Stimulated activated CD8-positive, alpha-beta memory T cell treated with anti-CD3 and anti-CD28 coated beads, Interleukin-7, amount 100 ng/mL, for 4 hours (primary cell): ENCODE results near the gene MYL5.
"Not testable (repeated sequence)": the region's sequence is repeated elsewhere in the genome, so short reads cannot be mapped to it uniquely, and the experiment has no call there.

Experiments
- DNase-seq, 2 donors: peaks; one replicate each; pipeline ENCODE4 v3.0.0-alpha.2; 2020; ENCODE audit warnings: low read depth in 2 of 2

Gene MYL5

DNA sequence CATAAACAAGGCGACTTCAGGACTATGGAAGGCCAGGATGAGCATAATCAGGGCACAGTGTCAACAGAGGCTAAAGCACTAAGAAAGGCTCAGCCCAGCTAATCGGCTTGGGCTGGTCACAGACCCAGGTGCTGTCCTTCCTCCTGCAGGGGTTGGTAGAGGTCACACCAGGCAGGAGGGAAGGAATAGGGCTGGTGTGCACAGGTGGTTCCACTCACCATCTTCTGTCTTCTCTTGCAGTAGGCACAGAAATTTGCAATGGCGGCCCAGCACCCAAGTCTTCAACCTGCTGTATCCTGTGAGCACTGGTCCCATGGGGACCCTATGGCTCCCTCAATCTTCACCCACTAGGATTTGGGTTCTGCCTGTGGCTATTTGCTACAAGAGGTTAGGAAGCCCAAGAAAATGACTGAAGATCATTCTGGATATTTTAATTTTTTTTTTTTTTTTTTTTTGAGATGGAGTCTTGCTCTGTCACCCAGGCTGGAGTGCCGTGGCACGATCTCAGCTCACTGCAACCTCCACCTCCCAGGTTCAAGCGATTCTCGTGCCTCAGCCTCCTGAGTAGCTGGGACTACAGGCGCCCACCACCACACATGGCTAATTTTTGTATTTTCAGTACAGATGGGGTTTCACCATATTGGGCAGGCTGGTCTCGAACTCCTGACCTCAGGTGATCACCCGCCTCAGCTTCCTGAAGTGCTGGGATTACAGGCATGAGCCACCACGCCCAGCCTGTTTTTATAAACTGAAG lies 4.4 kb upstream of the MYL5 start:
- DNase-seq: not testable (repeated sequence)

DNA sequence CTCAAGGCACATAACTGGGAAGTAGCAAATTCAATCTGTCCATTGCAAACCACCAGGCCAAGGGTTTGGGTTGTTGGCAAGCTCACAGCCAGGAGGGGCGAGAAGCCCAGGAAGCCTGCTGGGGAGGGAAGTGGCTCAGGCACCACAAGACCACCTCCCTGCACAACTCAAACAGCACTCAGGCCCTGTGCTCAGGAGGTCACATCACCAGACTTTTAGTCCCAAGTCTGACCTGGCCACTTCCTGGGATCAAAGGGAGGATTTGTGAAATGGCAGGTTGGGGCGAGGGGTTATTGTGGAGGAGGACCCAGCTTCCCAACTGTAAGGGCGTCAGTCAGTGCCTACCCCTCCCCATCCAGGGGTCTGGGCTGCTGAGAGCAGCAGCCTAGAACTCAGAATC lies 2.6 kb upstream of the MYL5 start:
- no peak for DNase-seq

DNA sequence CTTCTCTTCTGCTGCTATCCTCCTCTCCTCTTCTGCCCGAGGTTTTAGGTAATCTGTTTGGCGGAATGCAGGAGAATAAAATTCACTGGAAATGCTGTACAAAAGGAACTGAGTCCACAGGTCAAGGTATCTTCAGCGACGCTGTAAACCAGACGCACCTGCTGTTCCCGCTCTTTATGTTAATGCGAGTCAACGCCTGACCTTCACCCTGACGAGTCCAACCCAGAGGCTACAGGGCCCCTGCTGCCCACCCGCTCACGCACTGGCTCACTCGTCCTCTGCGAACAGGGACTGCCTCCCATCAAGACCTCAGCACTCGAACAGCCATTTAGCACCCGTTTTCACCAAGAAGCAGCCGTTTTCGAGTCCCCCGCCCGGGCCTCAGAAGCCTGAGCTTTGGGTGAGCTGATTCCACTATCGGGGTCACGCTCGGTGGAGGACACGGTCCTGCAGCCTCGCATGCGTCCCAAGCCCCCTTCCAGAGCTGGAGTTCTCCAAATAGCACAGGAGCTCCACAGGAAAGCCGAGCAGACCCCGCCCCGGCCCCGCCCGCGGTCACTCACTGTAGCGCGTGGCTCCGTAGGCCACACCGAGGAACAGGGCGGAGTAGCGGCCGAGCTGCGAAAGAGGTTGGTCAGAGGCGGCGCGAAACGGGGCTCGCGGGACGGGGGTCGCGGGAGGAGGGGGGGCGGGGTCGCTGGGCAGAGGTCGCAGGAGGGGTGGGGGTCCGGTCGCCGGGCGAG lies 822 bp upstream of the MYL5 start:
- DNase-seq: no peak

DNA sequence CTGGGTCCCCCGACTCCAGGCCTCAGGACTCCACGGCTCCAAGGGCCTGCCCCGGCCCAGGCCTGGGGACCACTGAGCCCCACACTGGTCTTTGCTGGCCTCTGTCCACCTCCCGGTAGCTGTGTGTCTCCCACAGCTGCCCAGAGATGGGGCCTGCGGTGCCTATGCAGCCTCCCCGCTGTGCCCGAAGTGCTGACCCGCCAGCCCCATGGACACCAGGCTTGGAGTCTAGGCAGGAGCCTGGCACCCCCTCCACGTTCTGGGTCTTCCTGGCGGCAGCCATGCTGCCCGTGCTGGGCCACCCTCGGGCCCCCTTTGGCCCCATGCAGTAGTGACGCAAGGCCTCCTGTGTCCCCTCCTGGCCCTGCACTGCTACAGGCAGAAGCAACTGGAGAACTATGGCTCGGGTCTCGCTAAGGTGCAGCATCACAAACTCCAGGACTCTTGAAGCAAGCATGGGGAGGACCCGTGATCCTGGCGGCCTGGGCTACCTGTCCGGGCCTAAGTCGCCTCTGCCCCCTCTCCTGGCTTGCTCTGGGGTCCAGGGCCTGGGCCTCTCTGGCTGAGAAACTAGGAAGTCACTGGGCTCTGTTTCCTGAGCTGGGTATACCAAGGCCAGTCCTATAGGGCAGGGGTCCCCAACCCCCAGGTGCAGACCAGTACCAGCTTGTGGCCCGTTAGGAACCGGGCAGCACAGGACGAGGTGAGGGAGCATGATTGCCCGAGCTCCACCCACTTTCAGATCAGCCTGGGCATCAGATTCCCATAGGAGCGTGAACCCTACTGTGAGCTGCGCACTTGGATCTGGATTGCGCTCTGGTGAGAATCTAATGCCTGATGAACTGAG lies 917 bp downstream of the MYL5 start:
- no peak for DNase-seq

DNA sequence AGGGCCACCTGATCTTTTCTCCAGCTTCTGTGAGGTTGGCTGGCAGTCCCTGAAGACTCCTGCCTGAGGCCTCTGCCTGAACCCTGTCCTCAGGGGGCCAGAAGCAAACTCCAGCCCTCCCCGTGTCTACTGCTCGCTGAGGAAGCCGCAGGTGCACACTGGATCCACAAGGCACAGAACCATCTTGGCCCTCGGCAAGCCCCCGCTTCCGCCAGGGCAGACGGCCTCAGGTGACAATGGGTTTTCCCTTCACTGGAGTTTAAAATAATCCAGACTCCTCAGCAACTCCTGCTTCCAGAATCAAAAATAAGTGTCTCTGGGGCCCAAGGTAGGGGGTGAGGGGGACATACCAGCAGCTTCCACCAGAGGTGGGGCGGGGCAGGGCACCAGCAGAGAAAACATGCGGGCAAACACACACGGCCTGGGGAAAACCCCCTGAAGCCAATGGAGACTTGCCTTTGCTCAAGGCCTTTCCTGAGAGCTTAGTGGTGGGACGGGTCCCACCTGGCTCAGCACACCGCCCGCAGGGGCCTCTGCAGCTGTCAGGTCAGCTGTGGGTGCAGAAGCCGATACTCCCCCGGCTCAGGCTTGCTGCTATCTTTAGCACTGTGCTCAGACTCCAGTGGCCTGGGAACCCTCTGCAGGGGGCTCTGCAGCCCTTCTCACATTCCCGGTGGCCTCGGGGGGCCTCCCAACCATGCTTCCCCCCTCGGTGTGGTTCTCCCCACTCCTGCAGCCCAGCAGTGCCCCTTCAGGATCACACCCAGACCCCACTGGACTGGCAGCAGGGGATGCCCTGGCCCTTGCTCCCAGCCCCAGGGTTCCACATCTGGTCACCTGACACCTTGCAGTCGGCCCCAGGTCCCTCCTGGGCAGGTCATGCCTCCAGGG lies 1.9 kb downstream of the MYL5 start:
- DNase-seq: no peak

DNA sequence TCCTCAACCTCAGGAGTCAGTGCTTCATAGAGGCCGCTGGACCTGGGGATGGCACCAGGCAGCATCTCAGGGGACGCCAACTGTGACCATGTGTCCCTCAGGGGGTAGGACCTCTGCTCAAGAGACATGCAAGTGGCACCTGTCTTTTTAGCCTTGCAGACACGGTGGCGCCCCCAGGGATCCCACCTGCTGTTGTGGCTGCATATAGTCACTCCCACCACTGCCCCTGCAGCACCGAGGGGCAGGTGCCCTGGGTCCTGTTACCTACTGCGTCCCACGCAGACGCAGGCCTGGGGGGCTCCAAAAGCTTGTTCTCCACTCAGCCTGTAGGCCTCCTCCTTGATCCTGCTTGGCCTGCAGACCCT lies 2.5 kb downstream of the MYL5 start:
- DNase-seq: no peak

DNA sequence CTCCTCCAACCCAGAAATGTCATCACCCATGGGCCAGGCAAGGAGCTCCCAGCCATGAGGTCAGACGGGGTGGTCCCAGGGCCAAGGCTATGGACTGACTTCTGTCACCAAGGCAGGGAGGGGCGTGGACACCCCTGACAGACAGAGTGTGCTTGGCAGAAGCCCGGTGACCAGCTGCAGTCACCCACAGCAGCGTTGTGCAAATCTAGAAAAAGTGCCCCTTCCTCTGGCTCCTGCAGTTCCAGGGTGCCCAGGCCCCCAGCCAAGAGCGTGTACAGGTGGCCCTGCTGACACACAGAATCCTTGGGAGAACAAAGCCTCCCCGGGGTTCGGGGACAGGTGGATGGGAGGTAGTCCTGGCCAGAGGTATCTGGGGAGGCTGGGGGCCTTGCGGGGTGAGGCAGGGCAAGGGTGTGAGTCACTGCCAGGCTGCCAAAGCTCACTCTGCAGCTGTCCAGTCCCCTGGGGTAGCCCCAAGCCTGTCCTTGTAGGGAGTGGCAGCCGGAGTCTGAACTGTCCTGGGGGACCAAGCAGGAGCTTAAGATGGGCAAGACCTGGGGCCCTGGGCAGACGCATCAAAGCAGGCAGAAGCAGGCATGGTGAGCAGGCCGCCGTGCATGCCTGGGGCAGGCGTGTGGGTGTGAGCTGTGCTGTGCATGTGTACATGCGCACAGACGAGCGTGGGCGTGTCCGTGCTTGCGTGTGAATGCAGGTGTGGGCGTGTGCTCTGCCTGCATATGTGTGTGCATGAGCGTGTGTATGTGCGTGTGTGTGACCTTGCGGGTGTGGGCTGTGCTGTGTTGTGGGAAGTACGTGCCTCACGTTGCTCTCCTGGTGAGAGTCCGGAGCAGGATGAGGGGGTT lies 3.3 kb downstream of the MYL5 start:
- no peak for DNase-seq

DNA sequence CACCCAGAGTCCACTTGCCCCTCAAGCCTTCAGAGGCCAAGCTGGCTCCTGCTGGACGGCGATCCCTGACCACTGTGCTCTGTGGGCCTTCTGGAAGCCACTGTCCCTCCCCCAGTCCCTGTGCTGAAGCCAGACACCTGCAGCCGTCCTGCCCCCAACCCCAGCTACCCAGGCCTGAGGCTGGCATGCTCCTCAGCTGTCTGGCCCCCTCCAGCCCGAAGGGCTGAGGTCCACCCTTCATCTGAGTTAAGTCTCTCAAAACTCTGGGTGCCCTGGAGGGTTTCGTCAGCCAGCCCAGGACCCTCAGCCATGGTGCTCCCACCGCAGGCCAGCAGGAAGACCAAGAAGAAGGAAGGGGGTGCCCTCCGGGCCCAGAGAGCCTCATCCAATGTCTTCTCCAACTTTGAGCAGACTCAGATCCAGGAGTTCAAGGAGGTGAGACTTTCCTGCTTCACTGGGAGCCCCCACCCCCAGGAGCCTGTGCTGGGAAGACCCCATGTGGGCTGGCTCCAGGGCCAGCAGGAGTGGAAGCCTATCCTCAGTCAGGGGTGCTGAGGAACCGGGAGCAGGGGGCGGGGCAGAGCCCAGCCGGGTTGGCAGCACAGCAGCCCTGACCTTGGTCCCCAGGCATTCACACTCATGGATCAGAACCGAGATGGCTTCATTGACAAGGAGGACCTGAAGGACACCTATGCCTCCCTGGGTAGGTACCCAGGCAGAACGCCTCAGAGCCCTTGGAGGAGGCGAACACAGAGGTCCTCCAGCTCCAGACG lies 4.2 kb downstream of the MYL5 start:
- no peak for DNase-seq

DNA sequence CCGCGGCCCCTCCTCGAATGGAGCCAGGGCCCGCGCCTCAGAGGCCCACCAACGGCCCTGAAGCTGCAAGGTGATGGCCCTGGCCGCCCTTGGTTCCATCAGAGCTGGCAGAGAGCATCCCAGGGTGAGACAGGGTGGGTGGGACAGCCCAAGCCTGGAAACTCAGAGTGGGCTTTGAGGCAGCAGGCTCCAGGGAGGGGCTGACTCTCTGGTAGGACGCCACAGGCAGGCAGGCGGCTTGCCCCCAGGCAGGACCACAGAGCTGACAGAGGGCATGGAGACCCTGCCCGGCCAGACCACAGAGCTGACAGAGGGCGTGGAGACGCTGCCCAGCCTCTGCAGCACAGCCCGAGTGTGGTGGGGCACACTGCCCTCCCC lies 4.8 kb downstream of the MYL5 start:
- DNase-seq: no peak

DNA sequence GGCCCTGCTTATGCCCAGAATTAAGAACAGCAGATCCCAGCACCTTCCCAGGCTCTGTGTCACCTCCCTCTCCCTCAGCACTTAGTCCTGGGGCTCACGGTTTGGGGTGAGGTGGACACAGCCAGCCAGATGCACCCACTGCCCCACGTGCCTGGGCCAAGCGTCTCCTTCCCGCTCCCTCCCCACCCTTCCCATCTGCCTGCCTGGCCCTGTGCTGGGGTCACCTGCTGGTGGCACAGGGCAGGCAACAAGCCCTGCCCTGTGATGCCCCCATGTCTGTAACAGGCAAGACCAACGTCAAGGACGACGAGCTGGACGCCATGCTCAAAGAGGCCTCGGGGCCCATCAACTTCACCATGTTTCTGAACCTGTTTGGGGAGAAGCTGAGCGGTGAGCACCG lies 5.3 kb downstream of the MYL5 start:
- DNase-seq: no peak

DNA sequence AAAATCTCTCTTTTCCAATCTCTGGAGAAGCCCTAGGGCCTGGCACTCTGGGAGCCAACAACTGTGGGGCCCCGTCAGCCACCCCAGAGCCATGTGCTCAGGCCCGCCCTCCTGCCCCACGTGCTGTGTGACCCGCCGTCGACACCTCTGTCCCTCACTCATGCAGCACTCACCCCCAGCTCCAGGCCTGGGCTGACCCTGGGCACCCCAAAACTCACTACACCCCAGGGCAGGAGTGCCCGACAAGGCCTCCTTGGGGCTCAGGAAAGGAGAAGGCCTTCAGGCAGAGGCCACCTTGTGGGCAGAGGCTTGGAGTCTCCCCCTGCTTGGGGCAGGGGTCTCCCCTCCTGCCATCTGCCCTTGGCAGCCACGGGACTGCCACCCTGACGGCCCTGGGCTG lies 5.7 kb downstream of the MYL5 start:
- DNase-seq: no peak

DNA sequence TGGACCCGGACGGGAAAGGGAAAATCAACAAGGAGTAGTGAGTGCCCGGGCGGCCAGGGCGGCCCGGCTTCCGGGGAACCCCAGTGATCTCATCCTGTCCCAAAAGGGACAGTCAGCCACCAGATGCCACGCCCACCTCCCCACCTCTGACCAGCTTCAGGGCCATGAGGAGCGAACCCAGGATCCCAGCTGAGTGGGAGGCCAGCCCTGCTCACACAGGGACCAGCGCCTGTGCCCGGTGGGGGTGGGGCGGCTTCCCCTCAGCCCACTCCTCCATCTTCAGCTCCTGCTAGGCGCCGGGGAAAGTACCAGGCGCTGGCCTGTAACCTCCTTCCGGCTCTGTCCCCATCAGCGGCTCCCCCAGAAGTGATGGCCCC lies 6.2 kb downstream of the MYL5 start:
- no peak for DNase-seq

DNA sequence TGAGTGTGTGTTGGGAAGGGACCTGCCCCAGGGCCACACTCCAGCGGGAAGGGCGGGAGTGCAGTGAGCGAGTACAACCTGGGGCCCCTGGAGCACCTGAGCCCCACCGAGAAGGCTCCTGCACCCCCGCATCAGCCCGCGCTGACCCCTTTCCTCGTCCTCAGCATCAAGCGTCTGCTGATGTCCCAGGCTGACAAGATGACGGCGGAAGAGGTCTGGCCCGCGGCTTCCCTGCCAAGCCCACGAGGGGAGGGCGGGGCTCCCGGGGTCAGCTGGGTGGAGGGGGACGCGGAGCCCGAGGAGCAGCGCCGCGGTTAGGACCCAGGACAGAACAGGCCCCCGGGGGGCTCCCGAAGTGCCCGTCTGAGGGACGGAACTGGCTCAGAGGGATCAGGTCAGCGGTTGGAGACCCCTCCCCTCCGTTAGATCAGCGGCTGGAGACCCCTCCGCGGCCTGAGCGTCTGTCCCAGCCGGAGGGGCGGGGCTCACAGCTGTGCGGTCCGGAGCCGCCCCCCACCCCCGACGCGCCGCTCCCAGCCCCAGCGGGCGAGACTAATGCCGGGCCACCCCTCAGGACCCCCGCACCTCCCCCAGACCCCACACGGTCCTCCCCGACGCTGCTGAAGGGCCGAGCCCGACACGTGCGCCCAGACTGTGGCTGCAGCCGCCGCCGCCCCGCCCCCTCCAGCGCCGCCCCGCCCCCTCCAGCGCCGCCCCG lies 6.7 kb downstream of the MYL5 start:
- DNase-seq: peak in 1 of 2 donors; percentile 54

DNA sequence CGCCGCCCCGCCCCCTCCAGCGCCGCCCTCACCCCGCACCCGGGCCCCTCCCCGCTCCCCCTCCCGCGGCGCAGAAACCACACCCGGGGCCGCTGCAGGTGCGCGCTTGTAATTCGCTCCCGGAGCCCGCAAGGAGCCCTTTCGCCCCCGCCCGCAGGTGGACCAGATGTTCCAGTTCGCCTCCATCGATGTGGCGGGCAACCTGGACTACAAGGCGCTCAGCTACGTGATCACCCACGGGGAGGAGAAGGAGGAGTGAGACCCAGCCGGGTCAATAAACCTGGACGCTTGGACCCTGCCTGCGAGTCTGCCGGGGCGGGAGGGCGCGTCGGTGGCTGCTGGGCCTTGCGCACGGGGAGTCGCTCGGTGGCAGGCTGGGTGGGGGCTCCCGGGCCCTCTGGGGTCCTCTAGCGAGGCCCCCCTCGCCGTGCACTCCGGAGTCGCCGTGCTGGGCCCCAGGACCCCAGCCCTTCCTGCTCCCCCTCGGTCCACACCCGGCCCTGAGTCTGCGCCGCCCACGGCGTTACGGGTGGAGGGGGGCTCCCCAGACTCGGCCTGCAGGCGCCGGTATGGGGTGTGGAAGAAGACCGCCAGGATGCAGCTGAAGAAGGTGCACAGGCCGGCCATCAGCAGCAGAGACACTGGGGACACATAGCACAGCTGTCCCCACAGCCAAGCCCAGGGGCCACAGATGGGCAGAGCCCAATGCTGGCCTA lies 7.6 kb downstream of the MYL5 start:
- no peak for DNase-seq

DNA sequence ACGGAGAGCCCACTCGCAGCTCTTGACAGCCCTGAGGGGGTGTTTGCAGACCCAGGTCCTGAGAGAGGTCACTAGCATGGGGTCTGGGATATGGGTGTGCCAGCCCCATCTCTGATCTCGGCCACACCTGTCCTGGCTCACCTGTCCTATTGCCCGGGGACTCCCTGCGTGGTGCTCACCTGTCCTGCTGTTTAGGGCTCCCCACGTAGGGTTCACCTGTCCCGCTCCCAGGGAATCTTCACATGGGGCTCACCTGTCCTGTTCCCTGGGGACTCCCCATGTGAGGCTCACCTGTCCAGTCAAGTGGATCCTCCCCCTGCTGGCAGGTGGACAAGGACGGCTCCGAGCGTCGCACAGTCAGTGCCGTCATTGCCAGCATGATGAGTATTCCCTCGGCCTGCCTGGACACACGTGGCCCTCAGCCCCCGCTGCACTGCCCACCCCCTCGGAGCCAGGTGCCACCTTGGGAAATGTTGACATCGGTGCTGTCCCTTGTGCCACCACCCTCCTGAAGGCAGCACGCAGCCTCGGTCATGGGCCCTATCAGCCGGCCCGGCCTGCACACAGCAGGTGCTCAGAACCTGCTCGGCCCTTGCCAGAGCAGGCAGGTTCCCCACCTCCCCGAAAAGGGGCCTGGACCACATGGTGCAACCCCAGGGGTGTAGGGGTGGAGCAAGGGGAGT lies 8.3 kb downstream of the MYL5 start:
- DNase-seq: no peak

DNA sequence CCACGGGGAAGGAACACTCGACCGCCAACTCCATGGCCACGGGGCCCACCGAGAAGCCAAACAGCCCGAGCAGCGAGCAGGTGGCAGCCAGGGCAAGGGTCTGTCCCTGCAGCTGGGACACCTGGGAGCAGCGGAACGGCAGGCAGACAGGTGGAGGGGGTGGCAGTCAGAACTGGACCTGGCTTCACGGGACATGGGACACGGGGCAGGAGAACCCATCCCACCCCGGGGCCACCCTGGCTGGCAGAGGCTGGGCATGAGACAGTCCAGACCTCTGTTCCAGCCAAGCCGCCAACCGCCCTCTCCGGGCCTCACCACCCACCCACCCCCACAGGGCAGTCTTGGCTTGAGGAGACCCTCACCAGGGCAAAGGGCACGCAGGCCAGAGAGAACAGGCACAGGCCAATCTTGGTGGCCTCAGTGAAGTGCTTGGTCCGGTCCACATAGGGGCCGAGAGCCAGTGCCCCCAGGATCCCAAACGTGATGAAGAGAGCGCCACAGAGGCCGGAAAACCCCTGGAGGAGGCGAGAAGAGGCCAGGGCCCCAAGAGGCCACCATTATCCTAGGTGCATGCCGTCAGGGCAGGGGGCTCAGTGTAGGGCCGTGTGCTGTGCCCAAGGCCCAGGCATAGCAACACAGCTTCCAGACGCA lies 9.0 kb downstream of the MYL5 start:
- DNase-seq: no peak

DNA sequence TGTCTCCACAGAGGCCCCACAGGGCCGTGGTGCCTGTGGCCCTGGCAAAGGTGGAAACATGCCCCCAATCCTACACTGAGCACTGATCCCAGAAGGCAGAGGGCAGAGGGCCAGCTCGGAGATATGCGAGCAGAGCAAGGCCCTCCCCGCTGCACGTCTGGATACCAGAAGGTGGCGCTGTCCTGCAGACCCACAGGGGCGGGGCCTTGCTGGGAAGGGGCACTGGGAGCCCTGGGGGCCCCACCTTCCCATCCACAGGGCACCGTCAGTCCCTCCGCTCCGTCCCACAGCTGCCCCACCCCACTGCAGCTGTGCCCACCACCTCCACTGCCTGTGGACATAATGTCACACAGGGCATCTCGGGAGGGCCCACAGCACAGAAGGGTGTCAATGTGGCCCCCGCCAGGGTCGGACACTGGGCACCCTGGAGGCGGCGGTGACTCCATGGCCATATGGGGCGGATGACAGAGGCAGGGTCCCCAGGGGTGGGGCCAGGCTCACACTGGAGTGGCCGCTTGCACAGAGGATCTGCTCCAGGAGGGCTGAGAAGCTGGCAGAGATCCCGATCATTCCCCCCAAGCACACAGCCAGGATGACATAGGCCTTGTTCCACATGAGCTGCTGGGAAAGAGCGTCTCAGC lies 9.8 kb downstream of the MYL5 start:
- DNase-seq: no peak
